ENCODE results near the gene TDRD10. TPM values are rescaled to one million over a fixed set of nuclear protein-coding genes. Genes with fewer than 3 reads are reported as not detected.

The TDRD10 gene
- total RNA-seq, 2 donors from 2014 or later, result 1.1 to 28.0 TPM

GRCh38 chr1:154471304-154471703 lies 30.7 kb upstream of the TDRD10 start:
- Histone ChIP-seq H3K36me3 (no peaks in the 10 kb centered on the region), H3K27ac (no peak overlapping the region), H3K4me1 (ENCODE audit: control insufficient read depth in 1 of 2, low read depth in 2 of 2) (no peaks in the 10 kb centered on the region), H3K27me3 (replicated peaks; ENCODE audit: insufficient read depth) (no peaks in the 10 kb centered on the region), H3K4me3 (no peak overlapping the region), H3K9me3 (no peaks in the 10 kb centered on the region)
- ATAC-seq (ENCODE audit: insufficient number of reproducible peaks, low FRiP score, low read depth), result no peak
- no peak for TF ChIP-seq CTCF (IDR thresholded peaks at IDR 0.05)
- DNase-seq (ENCODE audit: low spot score), result no peak

GRCh38 chr1:154474802-154475201 lies 27.2 kb upstream of the TDRD10 start:
- no peak for ATAC-seq (ENCODE audit: insufficient number of reproducible peaks, low FRiP score, low read depth)
- TF ChIP-seq CTCF (IDR thresholded peaks at IDR 0.05), result no peak
- no peak overlapping the region for H3K27ac ChIP-seq

GRCh38 chr1:154476791-154477190 lies 25.2 kb upstream of the TDRD10 start:
- Histone ChIP-seq H3K27ac (no peak overlapping the region), H3K4me1 (ENCODE audit: control insufficient read depth in 1 of 2, low read depth in 2 of 2) (no peaks in the 10 kb centered on the region), H3K9me3 (no peaks in the 10 kb centered on the region), H3K27me3 (replicated peaks; ENCODE audit: insufficient read depth) (no peaks in the 10 kb centered on the region), H3K4me3 (no peak overlapping the region), H3K36me3 (no peaks in the 10 kb centered on the region)
- no peak for TF ChIP-seq CTCF (IDR thresholded peaks at IDR 0.05)
- DNase-seq (ENCODE audit: low spot score) (no peak), ATAC-seq (ENCODE audit: insufficient number of reproducible peaks, low FRiP score, low read depth) (no peak)

More at GRCh38 chr1:154474802-154475201, 27.2 kb upstream of the TDRD10 start:
- no peak for DNase-seq (ENCODE audit: low spot score)
- H3K36me3 ChIP-seq, result no peaks in the 10 kb centered on the region
- H3K9me3 ChIP-seq, result no peaks in the 10 kb centered on the region
- no peak overlapping the region for H3K4me3 ChIP-seq
- H3K27me3 ChIP-seq (replicated peaks; ENCODE audit: insufficient read depth), result no peaks in the 10 kb centered on the region
- no peaks in the 10 kb centered on the region for H3K4me1 ChIP-seq (ENCODE audit: control insufficient read depth in 1 of 2, low read depth in 2 of 2)

- H3K27me3 ChIP-seq (replicated peaks; ENCODE audit: insufficient read depth), result no peaks in the 10 kb centered on the region
- DNase-seq (ENCODE audit: low spot score), result no peak
- H3K9me3 ChIP-seq, result no peaks in the 10 kb centered on the region
- no peaks in the 10 kb centered on the region for H3K4me1 ChIP-seq (ENCODE audit: control insufficient read depth in 1 of 2, low read depth in 2 of 2)
- no peak for ATAC-seq (ENCODE audit: insufficient number of reproducible peaks, low FRiP score, low read depth)
- H3K27ac ChIP-seq, result no peak overlapping the region
- no peak for TF ChIP-seq CTCF (IDR thresholded peaks at IDR 0.05)
- no peaks in the 10 kb centered on the region for H3K36me3 ChIP-seq
- H3K4me3 ChIP-seq, result no peak overlapping the region
Observed at GRCh38 chr1:154478013-154478412, 24.0 kb upstream of the TDRD10 start.

- no peaks in the 10 kb centered on the region for H3K27me3 ChIP-seq (replicated peaks; ENCODE audit: insufficient read depth)
- no peak for ATAC-seq (ENCODE audit: insufficient number of reproducible peaks, low FRiP score, low read depth)
Observed at GRCh38 chr1:154478639-154479038, 23.4 kb upstream of the TDRD10 start.

More at GRCh38 chr1:154478639-154479038, 23.4 kb upstream of the TDRD10 start:
- Histone ChIP-seq H3K4me3 (no peak overlapping the region), H3K4me1 (ENCODE audit: control insufficient read depth in 1 of 2, low read depth in 2 of 2) (no peaks in the 10 kb centered on the region), H3K27ac (no peak overlapping the region), H3K9me3 (no peaks in the 10 kb centered on the region), H3K36me3 (no peaks in the 10 kb centered on the region)
- DNase-seq (ENCODE audit: low spot score), result no peak
- TF ChIP-seq CTCF (IDR thresholded peaks at IDR 0.05), result no peak

Measured in thoracic aorta (tissue), 2 donors.